ENCODE data around the gene SIRT3. TPM values are rescaled to one million over a fixed set of nuclear protein-coding genes. Genes with fewer than 3 reads are reported as not detected.

Gene SIRT3
- total RNA-seq: 10 to 100 TPM; 13.6 to 14.8 TPM
- polyA plus RNA-seq: 12.2 TPM

- H3K36me3 ChIP-seq (ENCODE audit: insufficient read depth, low read length): peaks cover 6% of the 10 kb centered on the region
- Mint-ChIP-seq H3K36me3 (peaks cover 0 to 46% (median 5%) of the 10 kb centered on the region in 3 donors), H3K4me3 (peak within 1 kb of the TSS; percentile 95 to 100 (median 97)), H3K9me3 (no peaks in the 10 kb centered on the region), H3K27ac (peak within 1 kb of the TSS; percentile 98 to 100 (median 100)), H3K4me1 (peaks cover 32 to 62% (median 44%) of the 10 kb centered on the region in 3 donors), H3K27me3 (peaks cover 0 to 4% of the 10 kb centered on the region in 2 donors)
- no peaks in the 10 kb centered on the region for H3K27me3 ChIP-seq (ENCODE audit: insufficient read depth, low read length, poor library complexity, severe bottlenecking)
- H3K27ac ChIP-seq (ENCODE audit: low read depth, low read length): peak within 1 kb of the TSS; percentile 100
- ChIA-PET CTCF (interaction anchor here (1.3 to 3.5 kb wide), 5 partner anchors 15 to 215 kb away, joined by 3 to 20 read pairs (median 11); partner anchors contain the start of genes BET1L, PTDSS2 and RIC8A), POLR2A (interaction anchor here (1.2 to 2.0 kb wide), 6 partner anchors 29 to 170 kb away, joined by 4 to 17 read pairs (median 8); partner anchors contain the start of genes BET1L and RIC8A)
- H3K9me3 ChIP-seq (ENCODE audit: low read length): no peaks in the 10 kb centered on the region
- peaks cover 24% of the 10 kb centered on the region for H3K4me1 ChIP-seq (ENCODE audit: insufficient read depth, low read length)
- peak within 1 kb of the TSS; percentile 95 for H3K4me3 ChIP-seq (ENCODE audit: low read length)
- DNase-seq: peak; percentile 81 to 92 (median 87)
Observed at GRCh38 chr11:235997-236773, at the start of gene SIRT3. Gene SIRT3, minus strand, starts transcription at chr11:236342. Its CDS starts 14 bp downstream, at chr11:236328.

DNA sequence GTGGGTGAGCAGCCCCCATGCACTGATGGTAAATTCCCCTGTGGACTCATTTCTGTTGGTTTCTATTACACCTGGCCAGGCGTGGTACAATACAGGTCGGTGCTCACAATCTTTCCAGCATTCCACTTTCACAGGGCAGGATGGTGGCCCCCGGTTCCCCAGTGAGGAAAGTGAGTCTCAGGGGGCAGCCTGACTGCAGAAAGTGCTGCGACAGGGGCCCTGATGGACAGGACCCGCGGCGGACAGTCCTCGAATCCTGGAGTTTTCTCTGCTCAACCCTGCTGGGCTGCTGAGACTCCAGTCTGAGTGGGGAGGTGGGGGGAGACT is 49.7 kb upstream of the SIRT3 start:
- Mint-ChIP-seq H3K36me3 (peaks cover 3 to 38% (median 5%) of the 10 kb centered on the region in 3 donors), H3K4me1 (peaks cover 44 to 77% (median 53%) of the 10 kb centered on the region in 3 donors), H3K27me3 (peaks cover 0 to 9% of the 10 kb centered on the region in 2 donors)

GRCh38 chr11:285021-285893 is 49.1 kb upstream of the SIRT3 start:
- ChIA-PET POLR2A (interaction anchor here (0.5 to 0.8 kb wide), 4 partner anchors 10 to 284 kb away, joined by 3 to 4 read pairs (median 3); partner anchors contain the start of genes BET1L and RIC8A), CTCF (interaction anchor here (1.8 to 3.3 kb wide), 2 partner anchors 33 to 34 kb away, joined by 6 to 25 read pairs; no protein-coding TSS in a partner anchor)
- H3K36me3 ChIP-seq (ENCODE audit: insufficient read depth, low read length): no peaks in the 10 kb centered on the region
- H3K27ac Mint-ChIP-seq: peak overlapping the region in 4 of 8 donors; percentile 56 to 96 (median 64)
- peaks cover 46% of the 10 kb centered on the region for H3K4me1 ChIP-seq (ENCODE audit: insufficient read depth, low read length)
- H3K9me3 ChIP-seq (ENCODE audit: low read length): no peaks in the 10 kb centered on the region
- peak in 1 of 5 donors; percentile 39 for DNase-seq
- no peak overlapping the region for H3K27ac ChIP-seq (ENCODE audit: low read depth, low read length)
- H3K27me3 ChIP-seq (ENCODE audit: insufficient read depth, low read length, poor library complexity, severe bottlenecking): no peaks in the 10 kb centered on the region
- H3K4me3 Mint-ChIP-seq: peak overlapping the region in 2 of 7 donors; percentile 67 to 68
- peaks cover 46 to 74% (median 54%) of the 10 kb centered on the region in 3 donors for H3K4me1 Mint-ChIP-seq
- no peak overlapping the region for H3K4me3 ChIP-seq (ENCODE audit: low read length)
- H3K27me3 Mint-ChIP-seq: peaks cover 0 to 9% of the 10 kb centered on the region in 2 donors
- H3K36me3 Mint-ChIP-seq: peaks cover 3 to 40% (median 5%) of the 10 kb centered on the region in 3 donors
- no peaks in the 10 kb centered on the region for H3K9me3 Mint-ChIP-seq

More for the DNA sequence above, 49.7 kb upstream of the SIRT3 start:
- no peaks in the 10 kb centered on the region for H3K36me3 ChIP-seq (ENCODE audit: insufficient read depth, low read length)
- peaks cover 46% of the 10 kb centered on the region for H3K4me1 ChIP-seq (ENCODE audit: insufficient read depth, low read length)
- POLR2A ChIA-PET: interaction anchor here (3.6 kb wide), 1 partner anchor 35 kb away, joined by 11 read pairs; no protein-coding TSS in a partner anchor
- Mint-ChIP-seq H3K4me3 (peak overlapping the region in 2 of 7 donors; percentile 68 to 94), H3K9me3 (no peaks in the 10 kb centered on the region), H3K27ac (peak overlapping the region in 5 of 8 donors; percentile 57 to 99 (median 87))
- no peaks in the 10 kb centered on the region for H3K9me3 ChIP-seq (ENCODE audit: low read length)
- no peak overlapping the region for H3K4me3 ChIP-seq (ENCODE audit: low read length)
- no peak overlapping the region for H3K27ac ChIP-seq (ENCODE audit: low read depth, low read length)
- no peaks in the 10 kb centered on the region for H3K27me3 ChIP-seq (ENCODE audit: insufficient read depth, low read length, poor library complexity, severe bottlenecking)
- peak in 1 of 5 donors; percentile 30 for DNase-seq
- CTCF ChIA-PET: interaction anchor here (1.0 to 3.3 kb wide), 3 partner anchors 18 to 34 kb away, joined by 3 to 25 read pairs (median 15); no protein-coding TSS in a partner anchor

- H3K27ac Mint-ChIP-seq: peak overlapping the region in 1 of 8 donors; percentile 58
- H3K4me1 ChIP-seq (ENCODE audit: insufficient read depth, low read length): peaks cover 46% of the 10 kb centered on the region
Observed at GRCh38 chr11:284105-285020, 48.2 kb upstream of the SIRT3 start.

GRCh38 chr11:283405-284104 is 47.4 kb upstream of the SIRT3 start:
- Histone ChIP-seq H3K27me3 (ENCODE audit: insufficient read depth, low read length, poor library complexity, severe bottlenecking) (no peaks in the 10 kb centered on the region), H3K36me3 (ENCODE audit: insufficient read depth, low read length) (no peaks in the 10 kb centered on the region), H3K9me3 (ENCODE audit: low read length) (no peaks in the 10 kb centered on the region), H3K4me1 (ENCODE audit: insufficient read depth, low read length) (peaks cover 50% of the 10 kb centered on the region), H3K27ac (ENCODE audit: low read depth, low read length) (no peak overlapping the region), H3K4me3 (ENCODE audit: low read length) (no peak overlapping the region)
- Mint-ChIP-seq H3K4me3 (peak overlapping the region in 6 of 7 donors; percentile 66 to 92 (median 90)), H3K27ac (peak overlapping the region in 3 of 8 donors; percentile 26 to 63 (median 58)), H3K27me3 (peaks cover 0 to 9% of the 10 kb centered on the region in 2 donors), H3K9me3 (no peaks in the 10 kb centered on the region), H3K4me1 (peaks cover 43 to 71% (median 50%) of the 10 kb centered on the region in 3 donors), H3K36me3 (peaks cover 3 to 40% (median 5%) of the 10 kb centered on the region in 3 donors)
- ChIA-PET CTCF (interaction anchor here (0.6 to 7.0 kb wide), 7 partner anchors 9 to 33 kb away, joined by 3 to 49 read pairs (median 4); no protein-coding TSS in a partner anchor), POLR2A (interaction anchor here (0.6 to 1.2 kb wide), 3 partner anchors 15 to 32 kb away, joined by 3 read pairs; no protein-coding TSS in a partner anchor)
- no peak for DNase-seq

More at GRCh38 chr11:284105-285020, 48.2 kb upstream of the SIRT3 start:
- peaks cover 41 to 69% (median 47%) of the 10 kb centered on the region in 3 donors for H3K4me1 Mint-ChIP-seq
- ChIA-PET CTCF (interaction anchor here (0.6 to 7.0 kb wide), 6 partner anchors 10 to 33 kb away, joined by 3 to 49 read pairs (median 4); no protein-coding TSS in a partner anchor), POLR2A (interaction anchor here (0.5 to 0.8 kb wide), 4 partner anchors 11 to 285 kb away, joined by 3 to 4 read pairs (median 3); no protein-coding TSS in a partner anchor)
- H3K36me3 Mint-ChIP-seq: peaks cover 3 to 40% (median 5%) of the 10 kb centered on the region in 3 donors
- H3K9me3 Mint-ChIP-seq: no peaks in the 10 kb centered on the region
- no peak overlapping the region for H3K4me3 ChIP-seq (ENCODE audit: low read length)
- peaks cover 0 to 9% of the 10 kb centered on the region in 2 donors for H3K27me3 Mint-ChIP-seq
- no peak overlapping the region for H3K27ac ChIP-seq (ENCODE audit: low read depth, low read length)
- H3K9me3 ChIP-seq (ENCODE audit: low read length): no peaks in the 10 kb centered on the region
- H3K27me3 ChIP-seq (ENCODE audit: insufficient read depth, low read length, poor library complexity, severe bottlenecking): no peaks in the 10 kb centered on the region
- no peaks in the 10 kb centered on the region for H3K36me3 ChIP-seq (ENCODE audit: insufficient read depth, low read length)
- H3K4me3 Mint-ChIP-seq: peak overlapping the region in 2 of 7 donors; percentile 45 to 92
- DNase-seq: no peak

DNA sequence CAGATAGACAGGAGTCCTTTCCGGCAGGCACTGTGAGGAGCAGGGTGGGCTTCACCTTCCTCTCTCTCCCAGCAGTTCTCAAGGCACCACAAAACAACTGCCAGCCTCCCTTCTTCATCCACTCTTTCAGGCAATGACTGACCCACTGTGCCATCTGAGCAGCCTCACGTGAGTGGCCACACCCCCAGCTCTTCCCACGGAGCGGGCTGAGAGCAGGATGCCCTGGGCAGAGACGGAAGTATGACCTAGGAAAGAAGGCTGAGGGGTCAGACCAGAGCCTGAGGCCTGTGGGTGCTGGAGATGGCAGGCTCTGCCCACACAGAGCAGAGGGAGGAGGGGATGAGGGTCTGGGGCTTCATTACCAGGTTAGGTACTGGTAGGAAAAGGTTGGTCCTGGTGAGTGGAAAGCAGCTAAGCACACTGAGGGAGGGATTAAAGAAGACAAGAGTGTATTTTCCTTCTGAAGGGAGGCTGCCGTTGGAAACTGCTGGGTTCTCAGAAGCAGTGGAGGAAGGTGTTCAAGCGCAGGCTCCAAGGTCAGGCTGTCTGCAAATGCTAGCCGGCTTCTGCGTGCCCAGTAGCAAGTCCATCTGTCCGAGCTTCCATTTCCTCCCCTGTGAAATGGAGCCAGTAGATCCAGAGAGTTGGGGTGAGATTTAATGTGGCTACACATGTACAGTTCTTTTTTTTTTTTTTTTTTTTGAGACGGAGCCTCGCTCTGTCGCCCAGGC is 46.7 kb upstream of the SIRT3 start:
- peaks cover 47 to 72% (median 56%) of the 10 kb centered on the region in 3 donors for H3K4me1 Mint-ChIP-seq
- no peak for DNase-seq

More for the DNA sequence above, 46.7 kb upstream of the SIRT3 start:
- Mint-ChIP-seq H3K36me3 (peaks cover 3 to 34% (median 5%) of the 10 kb centered on the region in 3 donors), H3K9me3 (peaks cover 0 to 2% (median 0%) of the 10 kb centered on the region in 5 donors), H3K27me3 (peaks cover 0 to 4% of the 10 kb centered on the region in 2 donors), H3K4me3 (peak overlapping the region; percentile 83 to 93 (median 91)), H3K27ac (peak overlapping the region; percentile 1 to 94 (median 64))
- CTCF ChIA-PET: interaction anchor here (0.9 to 7.0 kb wide), 10 partner anchors 8 to 75 kb away, joined by 3 to 58 read pairs (median 7); partner anchors contain the start of genes BET1L and RIC8A
- Histone ChIP-seq H3K27ac (ENCODE audit: low read depth, low read length) (no peak overlapping the region), H3K9me3 (ENCODE audit: low read length) (no peaks in the 10 kb centered on the region), H3K36me3 (ENCODE audit: insufficient read depth, low read length) (no peaks in the 10 kb centered on the region), H3K4me1 (ENCODE audit: insufficient read depth, low read length) (peaks cover 58% of the 10 kb centered on the region), H3K27me3 (ENCODE audit: insufficient read depth, low read length, poor library complexity, severe bottlenecking) (no peaks in the 10 kb centered on the region), H3K4me3 (ENCODE audit: low read length) (peak overlapping the region; percentile 70)
- POLR2A ChIA-PET: interaction anchor here (0.7 to 4.6 kb wide), 5 partner anchors 14 to 134 kb away, joined by 3 to 71 read pairs (median 4); no protein-coding TSS in a partner anchor

Data from CD8-positive, alpha-beta memory T cell (primary cell).